ENCODE results near the gene CSK.

The CSK gene

GRCh38 chr15:74800559-74801094 lies 18.7 kb downstream of the CSK start:
- peak; percentile 74 for DNase-seq (ENCODE audit: low read depth)
- no peak for TF ChIP-seq POLR2A (IDR thresholded peaks at IDR 0.05; ENCODE audit: extremely low read depth, insufficient read length)
- no peak for TF ChIP-seq MAX (IDR thresholded peaks at IDR 0.05; ENCODE audit: low read depth, low read length)
- no peak for TF ChIP-seq CTCF (IDR thresholded peaks at IDR 0.05; ENCODE audit: low read depth, low read length)
- TF ChIP-seq MYC (IDR thresholded peaks at IDR 0.05; ENCODE audit: low read depth, low read length): no peak
- H3K4me3 ChIP-seq (ENCODE audit: low read depth, low read length): no peak overlapping the region

- no peak overlapping the region for H3K4me3 ChIP-seq (ENCODE audit: low read depth, low read length)
- TF ChIP-seq MAX (IDR thresholded peaks at IDR 0.05; ENCODE audit: low read depth, low read length): no peak
- no peak for TF ChIP-seq CTCF (IDR thresholded peaks at IDR 0.05; ENCODE audit: low read depth, low read length)
- no peak for TF ChIP-seq MYC (IDR thresholded peaks at IDR 0.05; ENCODE audit: low read depth, low read length)
- no peak for TF ChIP-seq POLR2A (IDR thresholded peaks at IDR 0.05; ENCODE audit: extremely low read depth, insufficient read length)
- no peak for DNase-seq (ENCODE audit: low read depth)
Measured at GRCh38 chr15:74801311-74801997, 19.6 kb downstream of the CSK start.

- no peak for DNase-seq (ENCODE audit: low read depth)
- TF ChIP-seq CTCF (IDR thresholded peaks at IDR 0.05; ENCODE audit: low read depth, low read length): no peak
- TF ChIP-seq MAX (IDR thresholded peaks at IDR 0.05; ENCODE audit: low read depth, low read length): no peak
- TF ChIP-seq POLR2A (IDR thresholded peaks at IDR 0.05; ENCODE audit: extremely low read depth, insufficient read length): no peak
- TF ChIP-seq MYC (IDR thresholded peaks at IDR 0.05; ENCODE audit: low read depth, low read length): no peak
- H3K4me3 ChIP-seq (ENCODE audit: low read depth, low read length): no peak overlapping the region
Measured at GRCh38 chr15:74802290-74802689, 20.4 kb downstream of the CSK start.

- no peak for DNase-seq (ENCODE audit: low read depth)
- TF ChIP-seq POLR2A (IDR thresholded peaks at IDR 0.05; ENCODE audit: extremely low read depth, insufficient read length): no peak
- TF ChIP-seq MYC (IDR thresholded peaks at IDR 0.05; ENCODE audit: low read depth, low read length): no peak
- no peak for TF ChIP-seq MAX (IDR thresholded peaks at IDR 0.05; ENCODE audit: low read depth, low read length)
- TF ChIP-seq CTCF (IDR thresholded peaks at IDR 0.05; ENCODE audit: low read depth, low read length): no peak
- no peak overlapping the region for H3K4me3 ChIP-seq (ENCODE audit: low read depth, low read length)
Measured at GRCh38 chr15:74802862-74803447, 21.1 kb downstream of the CSK start.

GRCh38 chr15:74804935-74805334 lies 23.1 kb downstream of the CSK start:
- TF ChIP-seq MAX (IDR thresholded peaks at IDR 0.05; ENCODE audit: low read depth, low read length): no peak
- no peak for TF ChIP-seq POLR2A (IDR thresholded peaks at IDR 0.05; ENCODE audit: extremely low read depth, insufficient read length)
- no peak for DNase-seq (ENCODE audit: low read depth)
- no peak overlapping the region for H3K4me3 ChIP-seq (ENCODE audit: low read depth, low read length)

- DNase-seq (ENCODE audit: low read depth): no peak
- no peak overlapping the region for H3K4me3 ChIP-seq (ENCODE audit: low read depth, low read length)
- no peak for TF ChIP-seq CTCF (IDR thresholded peaks at IDR 0.05; ENCODE audit: low read depth, low read length)
- no peak for TF ChIP-seq MYC (IDR thresholded peaks at IDR 0.05; ENCODE audit: low read depth, low read length)
- no peak for TF ChIP-seq MAX (IDR thresholded peaks at IDR 0.05; ENCODE audit: low read depth, low read length)
- no peak for TF ChIP-seq POLR2A (IDR thresholded peaks at IDR 0.05; ENCODE audit: extremely low read depth, insufficient read length)
Measured at GRCh38 chr15:74807282-74807681, 25.4 kb downstream of the CSK start.

Data from NB4 (cell line).